GM18867 (cell line): Measurements from ENCODE around the gene GPX2.

ENCODE experiments used
- ATAC-seq: cut with Tn5 transposase; IDR thresholded peaks from one replicate; pipeline ENCODE4 v1.9.1; 2021; ENCODE audit warnings: mild to moderate bottlenecking, moderate library complexity; ENCODE audit not compliant: unreplicated experiment

GPX2 gene

DNA sequence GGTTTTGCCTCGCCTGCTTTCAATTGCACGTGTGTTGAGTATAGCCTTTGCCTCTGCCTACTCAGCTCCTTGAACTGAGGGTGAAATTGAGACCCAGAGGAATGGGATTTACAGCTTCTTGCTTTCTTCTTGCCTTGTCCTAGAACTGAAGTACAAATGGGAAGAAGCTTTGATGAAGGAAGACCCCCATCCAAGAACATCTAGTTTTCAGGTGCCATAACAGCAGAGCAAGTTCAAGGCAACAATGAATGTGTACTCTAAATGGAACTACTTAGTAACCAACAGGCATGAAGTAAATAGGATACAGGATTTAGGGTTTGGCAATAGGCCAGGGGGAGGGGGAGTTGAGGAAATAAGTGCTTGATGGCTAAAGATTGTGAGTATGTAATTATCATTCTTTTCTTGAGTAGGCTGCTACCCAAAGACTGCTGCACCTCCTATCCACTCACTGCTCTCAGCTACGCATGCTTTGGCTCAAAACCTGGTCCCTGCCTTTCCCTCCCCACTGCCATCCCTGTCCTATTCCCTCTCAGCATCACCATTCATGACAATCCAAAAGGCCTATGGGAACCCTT, 2.1 kb downstream of the GPX2 start:
- no peak for ATAC-seq

DNA sequence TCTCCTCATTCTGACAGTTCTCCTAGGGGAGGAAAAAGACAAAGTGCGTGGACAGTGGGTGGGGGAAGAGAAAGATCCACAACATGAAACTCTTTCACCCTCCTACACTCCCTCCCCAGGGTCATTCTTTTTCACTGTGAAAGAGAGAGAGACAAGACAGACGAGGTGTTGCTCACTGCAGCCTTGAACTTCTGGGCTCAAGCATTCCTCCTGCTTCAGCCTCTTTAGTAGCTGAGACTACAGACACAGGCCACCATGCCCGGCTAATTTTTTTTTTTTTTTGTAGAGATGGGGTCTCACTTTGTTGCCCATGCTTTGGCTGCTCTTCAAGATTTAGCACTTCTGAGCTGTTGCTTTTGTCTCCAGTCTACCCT, 2.7 kb downstream of the GPX2 start:
- no peak for ATAC-seq

DNA sequence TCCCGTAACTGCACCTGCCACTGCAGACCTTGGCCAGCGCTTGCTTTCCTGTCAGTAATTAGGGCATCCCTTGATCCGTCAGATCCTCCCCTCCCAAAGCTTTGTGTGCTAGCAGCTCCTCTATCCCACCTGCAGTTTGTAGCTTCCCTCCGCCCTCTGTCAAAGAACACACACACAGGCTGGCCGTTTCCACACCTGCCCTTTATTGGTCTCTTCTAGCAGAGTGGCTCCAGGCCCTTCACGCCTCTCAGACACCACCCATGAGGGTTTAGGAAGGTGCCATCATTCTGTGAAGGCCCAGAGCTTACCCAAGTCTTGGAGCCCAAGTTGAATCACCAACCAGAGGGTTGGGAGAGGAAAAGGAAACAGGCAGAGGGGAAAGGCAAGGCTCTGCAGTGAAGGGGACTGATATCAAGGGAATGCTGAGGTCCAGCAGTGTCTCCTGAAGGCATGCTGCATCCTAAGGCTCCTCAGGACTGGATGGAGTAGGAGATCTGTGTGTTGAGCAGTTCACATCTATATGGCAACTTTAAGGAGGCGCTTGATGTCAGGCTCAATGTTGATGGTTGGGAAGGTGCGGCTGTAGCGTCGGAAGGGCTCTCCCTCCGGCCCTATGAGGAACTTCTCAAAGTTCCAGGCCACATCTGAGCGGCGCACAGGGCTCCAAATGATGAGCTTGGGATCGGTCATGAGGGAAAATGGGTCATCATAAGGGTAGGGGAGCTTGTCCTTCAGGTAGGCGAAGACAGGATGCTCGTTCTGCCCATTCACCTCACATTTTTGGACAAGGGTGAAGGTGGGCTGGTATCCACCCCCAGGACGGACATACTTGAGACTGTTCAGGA, 3.4 kb downstream of the GPX2 start:
- ATAC-seq, result no peak

- ATAC-seq, result no peak
These were observed 4.7 kb downstream of the GPX2 start for GRCh38 chr14:64937821-64938193.

DNA sequence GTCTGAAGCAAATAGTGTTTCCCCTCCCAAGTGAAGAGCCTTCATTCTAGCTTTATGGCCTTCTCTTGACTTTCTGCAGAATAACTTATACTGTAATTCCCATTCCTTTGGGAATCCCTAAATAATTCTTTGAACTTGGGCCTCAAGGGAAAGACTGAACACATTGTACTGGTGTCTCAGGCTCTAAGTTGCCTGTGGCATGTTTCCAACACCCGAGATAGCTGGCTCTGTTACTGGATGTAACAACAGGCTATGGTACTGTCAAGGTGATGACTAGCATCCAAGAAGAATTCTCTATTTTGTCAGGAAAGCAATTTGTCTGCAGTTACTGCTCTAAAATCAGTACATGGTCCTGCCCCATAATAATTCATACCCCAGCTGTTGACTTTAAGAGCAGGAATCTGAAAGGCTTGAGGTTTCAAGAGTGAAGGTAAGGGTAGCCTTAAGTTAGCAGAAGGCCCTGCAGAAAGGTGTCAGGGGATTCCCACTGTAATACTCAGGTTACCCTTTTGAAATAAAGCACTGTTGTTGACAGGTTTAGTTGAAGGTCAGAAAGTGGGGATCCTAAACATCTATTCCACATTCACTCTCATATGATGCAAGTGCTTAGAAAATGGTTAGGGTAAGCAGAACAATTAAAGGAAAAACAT, 5.2 kb downstream of the GPX2 start:
- no peak for ATAC-seq

GRCh38 chr14:64935508-64935907, 7.0 kb downstream of the GPX2 start:
- no peak for ATAC-seq

GRCh38 chr14:64934338-64934929, 8.1 kb downstream of the GPX2 start:
- no peak for ATAC-seq

GRCh38 chr14:64932231-64932630, 10.3 kb downstream of the GPX2 start:
- ATAC-seq, result no peak

DNA sequence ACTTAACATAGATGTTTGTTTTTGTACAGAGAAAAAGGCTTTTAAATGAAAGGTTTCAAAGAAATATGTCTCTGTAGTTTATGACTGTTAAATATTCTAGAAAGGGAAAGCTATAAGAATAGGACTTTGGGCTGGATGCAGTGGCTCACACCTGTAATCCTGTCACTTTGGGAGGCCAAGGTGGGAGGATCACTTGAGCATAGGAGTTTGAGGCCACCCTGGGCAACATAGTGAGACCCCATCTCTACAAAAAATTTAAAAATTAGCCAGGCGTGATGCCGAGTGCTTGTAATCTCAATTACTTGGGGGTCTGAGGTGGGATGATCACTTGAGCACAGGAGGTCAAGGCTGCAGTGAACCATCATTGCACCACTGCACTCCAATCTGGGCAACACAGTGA, 11.4 kb downstream of the GPX2 start:
- ATAC-seq, result no peak

GRCh38 chr14:64930085-64930843, 12.3 kb downstream of the GPX2 start:
- no peak for ATAC-seq

DNA sequence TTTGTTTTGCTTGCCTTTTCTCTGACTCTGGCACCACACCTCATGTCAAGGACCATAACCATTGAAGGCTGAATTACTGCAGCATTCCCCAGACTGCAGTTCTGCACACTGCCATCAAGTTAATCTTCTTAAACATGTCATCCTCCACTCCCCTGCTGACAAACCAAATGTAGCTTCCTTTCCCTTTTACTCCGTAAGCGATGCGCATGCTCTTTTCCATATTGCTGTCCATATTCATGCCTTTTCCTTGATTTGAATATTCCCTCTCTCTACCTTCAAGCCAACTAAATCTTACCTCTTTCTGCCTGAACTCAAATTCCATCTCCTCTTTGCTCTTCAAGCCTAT, 13.6 kb downstream of the GPX2 start:
- no peak for ATAC-seq

- ATAC-seq, result peak; percentile 73
These were observed 14.1 kb downstream of the GPX2 start for GRCh38 chr14:64928239-64929013.

GRCh38 chr14:64927031-64927430, 15.5 kb downstream of the GPX2 start:
- no peak for ATAC-seq

GRCh38 chr14:64926398-64926995, 16.0 kb downstream of the GPX2 start:
- ATAC-seq, result no peak

GRCh38 chr14:64923015-64923414, 19.5 kb downstream of the GPX2 start:
- no peak for ATAC-seq

DNA sequence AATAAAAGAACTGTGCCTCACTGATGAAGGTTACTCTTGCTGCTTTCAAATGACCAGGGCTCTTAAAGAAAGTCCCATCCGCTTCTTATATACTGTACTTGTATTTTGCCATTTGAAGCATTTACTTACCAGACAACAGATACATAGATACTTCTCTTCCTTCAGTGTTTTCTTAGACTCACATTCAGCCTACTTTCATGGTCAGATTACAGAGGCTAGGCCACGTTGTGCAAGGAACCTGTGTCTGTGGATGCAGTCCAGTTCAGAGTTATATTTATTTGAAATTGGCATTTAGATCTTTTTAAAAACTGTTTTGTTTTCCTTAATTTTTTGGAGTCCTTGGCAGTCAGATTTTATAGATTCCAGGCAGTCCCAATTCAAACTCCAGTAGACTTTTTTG, 22.1 kb downstream of the GPX2 start:
- ATAC-seq, result no peak

GRCh38 chr14:64919618-64920017, 22.9 kb downstream of the GPX2 start:
- no peak for ATAC-seq

DNA sequence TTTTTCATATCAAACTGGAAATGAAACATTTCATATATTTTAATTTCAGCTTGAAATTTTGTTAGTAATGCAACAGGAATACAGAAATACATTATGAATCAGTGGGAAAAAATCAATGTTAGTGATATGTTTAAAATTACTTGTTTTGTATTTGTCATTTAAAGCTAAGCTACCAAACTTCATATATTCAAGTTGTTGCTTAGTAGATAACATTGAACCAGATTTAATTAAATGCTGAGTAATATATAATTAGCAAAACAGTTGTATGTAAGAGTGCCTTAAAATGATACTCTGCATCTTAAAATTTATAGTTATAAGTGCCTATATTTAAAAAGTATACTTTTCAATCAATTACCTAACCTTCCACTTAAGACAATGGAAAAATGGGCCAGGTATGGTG, 23.3 kb downstream of the GPX2 start:
- no peak for ATAC-seq

- no peak for ATAC-seq
These were observed 24.3 kb downstream of the GPX2 start for GRCh38 chr14:64918216-64918615.

DNA sequence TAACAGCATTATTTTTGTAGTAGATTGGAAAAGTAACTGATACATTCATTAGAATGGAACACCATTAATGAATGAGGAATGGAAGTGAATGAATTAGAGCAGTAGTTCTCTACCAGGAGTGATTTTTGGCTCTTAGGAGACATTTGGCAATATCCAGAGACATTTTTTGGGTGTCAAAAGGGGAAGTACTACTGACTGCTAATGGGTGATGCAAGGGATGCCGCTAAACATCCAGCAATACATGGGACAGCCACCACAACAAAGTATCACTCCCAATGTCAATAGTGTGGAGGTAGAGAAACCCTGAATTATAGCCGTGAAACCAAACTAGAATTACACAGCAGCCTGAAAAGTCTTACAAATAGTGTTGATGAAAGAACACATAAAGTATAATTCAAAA, 26.7 kb downstream of the GPX2 start:
- ATAC-seq, result no peak
